Tibial artery (tissue), 4 donors: Measurements from ENCODE around the gene NDFIP1.
"Not testable (repeated sequence)": the region's sequence is repeated elsewhere in the genome, so short reads cannot be mapped to it uniquely, and the experiment has no call there.

Experiments used
- DNase-seq, 2 donors: peaks; one replicate each; pipeline ENCODE4 v3.0.0-alpha.2; 2019
- H3K27ac ChIP-seq, 2 donors: fragments of 200-600 bp; sonication (generic) in 1 of 2; 1 replicate in 1 of 2; 2 replicates in 1 of 2; pipeline ENCODE4 v1.5.1; 2018 to 2019; ENCODE audit warnings: mild to moderate bottlenecking in 1 of 2
- H3K27me3 ChIP-seq, 2 donors: fragments of 200-600 bp; sonication (generic) in 1 of 2; one replicate each; pipeline versions ENCODE4 v1.5.1 to v1.6.0; 2016 to 2019
- H3K36me3 ChIP-seq, 3 donors: fragments of 200-600 bp; sonication (generic) in 2 of 3; one replicate each; pipeline ENCODE4 v1.5.1; 2016 to 2019; ENCODE audit warnings: mild to moderate bottlenecking in 2 of 3
- H3K4me1 ChIP-seq, 4 donors: fragments of 200-600 bp; sonication (generic) in 2 of 4; 1 replicate in 3 of 4; 2 replicates in 1 of 4; pipeline ENCODE4 v1.5.1; 2016 to 2019
- H3K4me3 ChIP-seq, 2 donors: fragments of 200-600 bp; sonication (generic) in 1 of 2; 1 replicate in 1 of 2; 2 replicates in 1 of 2; pipeline ENCODE4 v1.5.1; 2018 to 2019; ENCODE audit warnings: mild to moderate bottlenecking in 2 of 2
- H3K9me3 ChIP-seq, 3 donors: fragments of 200-600 bp; sonication (generic) in 1 of 3; one replicate each; pipeline ENCODE4 v1.5.1; 2016 to 2019
- intact Hi-C: fragments of 100-400 bp; cut with DNase I; formaldehyde crosslinking; loops from one replicate; pipeline ENCODE4 v1.15.0; 2023; ENCODE audit warnings: low total_unique reads
- TF ChIP-seq, protein P1 (sequence below), 2 experiments: fragments of 200-600 bp in 1 of 2; fragments of 450-650 bp in 1 of 2; IDR thresholded peaks; one replicate each; pipeline ENCODE4 v1.5.1; 2017 to 2019; ENCODE audit warnings: antibody characterized with exemption in 2 of 2, mild to moderate bottlenecking in 1 of 2, moderate library complexity in 1 of 2

Gene NDFIP1

DNA sequence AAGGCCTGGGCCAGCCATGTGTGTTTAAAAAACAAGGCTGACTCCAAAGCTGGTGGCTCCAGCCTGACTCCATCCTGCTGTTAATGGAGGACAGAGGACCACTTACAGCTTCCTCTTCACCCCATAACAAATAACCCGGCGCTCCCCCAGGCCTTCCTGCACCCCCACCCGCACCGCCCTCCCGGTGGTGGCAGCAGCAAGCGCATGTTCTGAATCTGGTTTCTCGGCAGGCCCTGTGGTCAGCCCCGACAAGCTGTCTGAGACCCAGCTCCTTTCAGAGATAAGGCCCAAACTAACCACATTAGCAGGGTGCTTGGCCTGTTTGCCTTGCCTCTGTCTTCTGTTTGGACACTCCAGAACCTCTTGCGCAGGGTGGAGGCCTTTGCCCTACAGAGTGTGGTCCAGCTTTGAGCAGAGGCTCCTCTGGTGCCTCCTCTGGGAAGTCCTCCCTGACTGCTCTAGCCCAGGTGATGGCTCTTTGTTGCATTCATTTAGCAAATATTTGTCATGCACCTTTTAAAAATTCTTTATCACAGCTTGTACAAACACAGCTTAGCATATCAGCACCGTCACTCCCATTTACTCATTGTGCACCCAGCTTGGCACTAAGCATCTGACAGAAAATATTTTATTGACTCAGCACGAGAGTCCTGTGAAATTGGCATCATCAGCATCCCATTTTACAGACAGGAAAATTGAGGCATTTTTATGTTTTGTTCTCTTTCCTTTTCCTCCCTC is 78.4 kb downstream of the NDFIP1 start:
- Histone ChIP-seq H3K4me3 (no peak overlapping the region), H3K27ac (no peak overlapping the region), H3K36me3 (no peaks in the 10 kb centered on the region), H3K27me3 (no peaks in the 10 kb centered on the region), H3K9me3 (no peaks in the 10 kb centered on the region), H3K4me1 (peaks cover 0 to 15% (median 8%) of the 10 kb centered on the region in 4 donors)
- intact Hi-C loops: no loop called here
- DNase-seq: no peak
- TF ChIP-seq, protein P1, sequence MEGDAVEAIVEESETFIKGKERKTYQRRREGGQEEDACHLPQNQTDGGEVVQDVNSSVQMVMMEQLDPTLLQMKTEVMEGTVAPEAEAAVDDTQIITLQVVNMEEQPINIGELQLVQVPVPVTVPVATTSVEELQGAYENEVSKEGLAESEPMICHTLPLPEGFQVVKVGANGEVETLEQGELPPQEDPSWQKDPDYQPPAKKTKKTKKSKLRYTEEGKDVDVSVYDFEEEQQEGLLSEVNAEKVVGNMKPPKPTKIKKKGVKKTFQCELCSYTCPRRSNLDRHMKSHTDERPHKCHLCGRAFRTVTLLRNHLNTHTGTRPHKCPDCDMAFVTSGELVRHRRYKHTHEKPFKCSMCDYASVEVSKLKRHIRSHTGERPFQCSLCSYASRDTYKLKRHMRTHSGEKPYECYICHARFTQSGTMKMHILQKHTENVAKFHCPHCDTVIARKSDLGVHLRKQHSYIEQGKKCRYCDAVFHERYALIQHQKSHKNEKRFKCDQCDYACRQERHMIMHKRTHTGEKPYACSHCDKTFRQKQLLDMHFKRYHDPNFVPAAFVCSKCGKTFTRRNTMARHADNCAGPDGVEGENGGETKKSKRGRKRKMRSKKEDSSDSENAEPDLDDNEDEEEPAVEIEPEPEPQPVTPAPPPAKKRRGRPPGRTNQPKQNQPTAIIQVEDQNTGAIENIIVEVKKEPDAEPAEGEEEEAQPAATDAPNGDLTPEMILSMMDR (IDR thresholded peaks at IDR 0.05): no peak

DNA sequence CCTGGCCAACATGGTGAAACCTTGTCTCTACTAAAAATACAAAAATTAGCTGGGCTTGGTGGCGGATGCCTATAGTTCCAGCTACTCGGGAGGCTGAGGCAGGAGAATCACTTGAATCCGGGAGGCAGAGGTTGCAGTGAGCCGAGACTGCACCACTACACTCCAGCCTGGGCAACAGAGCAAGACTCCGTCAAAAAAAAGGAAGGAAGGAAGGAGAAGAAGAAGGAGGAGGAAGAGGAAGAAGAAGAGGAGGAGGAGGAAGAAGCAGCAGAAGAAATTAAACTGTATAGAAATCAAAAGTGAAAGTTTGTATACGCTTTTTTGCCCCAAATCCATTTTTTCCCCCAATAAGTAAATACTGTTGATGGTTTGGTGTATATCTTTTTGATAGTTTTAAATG is 80.1 kb downstream of the NDFIP1 start:
- H3K36me3 ChIP-seq, H3K9me3 ChIP-seq, H3K27ac ChIP-seq, H3K27me3 ChIP-seq, intact Hi-C loops, DNase-seq, H3K4me3 ChIP-seq: not testable (repeated sequence)
- peaks cover 0 to 30% (median 13%) of the 10 kb centered on the region in 4 donors for H3K4me1 ChIP-seq

DNA sequence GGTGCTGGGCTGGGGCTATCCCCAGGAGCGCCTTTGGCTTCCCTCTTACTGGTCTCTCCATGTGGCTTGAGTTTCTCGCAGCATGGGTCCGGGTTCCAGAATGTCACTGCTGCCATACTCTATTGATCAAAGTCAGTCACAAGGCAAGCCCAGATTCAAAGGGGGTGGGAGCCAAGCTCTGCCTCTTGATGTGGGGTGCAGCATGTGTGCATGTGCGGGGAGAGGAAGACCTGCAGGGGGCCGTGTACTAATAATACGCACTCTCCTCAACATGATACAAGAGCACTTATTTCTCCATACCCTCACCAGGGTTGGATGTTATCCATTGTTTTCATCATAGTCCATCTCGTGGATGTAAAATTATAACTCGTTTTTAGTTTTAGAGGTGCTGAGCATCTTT is 81.2 kb downstream of the NDFIP1 start:
- Histone ChIP-seq H3K27ac (no peak overlapping the region), H3K9me3 (no peaks in the 10 kb centered on the region), H3K27me3 (no peaks in the 10 kb centered on the region), H3K4me3 (no peak overlapping the region), H3K4me1 (peaks cover 0 to 33% (median 13%) of the 10 kb centered on the region in 4 donors), H3K36me3 (no peaks in the 10 kb centered on the region)
- TF ChIP-seq, protein P1 (IDR thresholded peaks at IDR 0.05): no peak
- no peak for DNase-seq
- intact Hi-C loops: no loop called here

DNA sequence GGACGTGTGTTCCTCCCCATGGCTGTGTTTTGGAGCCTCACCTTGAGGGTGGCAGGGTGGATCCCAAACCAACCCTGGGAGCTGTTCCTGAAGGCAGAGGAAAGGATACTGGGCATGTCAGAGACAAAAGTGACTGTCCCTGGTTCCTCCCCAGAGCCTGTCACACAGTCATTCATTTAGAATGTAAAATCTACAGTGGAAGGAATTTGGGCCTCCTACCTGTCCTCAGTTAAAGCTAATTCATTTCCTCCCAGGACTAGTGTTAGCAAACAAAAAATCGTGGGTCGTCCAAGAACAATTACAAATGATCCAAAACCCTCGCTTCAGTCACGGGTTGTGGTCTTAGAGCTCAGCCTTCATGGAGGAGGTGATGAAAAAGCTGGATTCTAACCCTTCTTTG is 83.2 kb downstream of the NDFIP1 start:
- intact Hi-C loops: no loop called here
- peak overlapping the region; percentile 39 to 46 for H3K4me3 ChIP-seq
- no peaks in the 10 kb centered on the region for H3K9me3 ChIP-seq
- H3K4me1 ChIP-seq: peaks cover 0 to 33% (median 13%) of the 10 kb centered on the region in 4 donors
- DNase-seq: no peak
- H3K36me3 ChIP-seq: no peaks in the 10 kb centered on the region
- TF ChIP-seq, protein P1 (IDR thresholded peaks at IDR 0.05): no peak
- peak overlapping the region; percentile 80 to 81 for H3K27ac ChIP-seq
- H3K27me3 ChIP-seq: no peaks in the 10 kb centered on the region

DNA sequence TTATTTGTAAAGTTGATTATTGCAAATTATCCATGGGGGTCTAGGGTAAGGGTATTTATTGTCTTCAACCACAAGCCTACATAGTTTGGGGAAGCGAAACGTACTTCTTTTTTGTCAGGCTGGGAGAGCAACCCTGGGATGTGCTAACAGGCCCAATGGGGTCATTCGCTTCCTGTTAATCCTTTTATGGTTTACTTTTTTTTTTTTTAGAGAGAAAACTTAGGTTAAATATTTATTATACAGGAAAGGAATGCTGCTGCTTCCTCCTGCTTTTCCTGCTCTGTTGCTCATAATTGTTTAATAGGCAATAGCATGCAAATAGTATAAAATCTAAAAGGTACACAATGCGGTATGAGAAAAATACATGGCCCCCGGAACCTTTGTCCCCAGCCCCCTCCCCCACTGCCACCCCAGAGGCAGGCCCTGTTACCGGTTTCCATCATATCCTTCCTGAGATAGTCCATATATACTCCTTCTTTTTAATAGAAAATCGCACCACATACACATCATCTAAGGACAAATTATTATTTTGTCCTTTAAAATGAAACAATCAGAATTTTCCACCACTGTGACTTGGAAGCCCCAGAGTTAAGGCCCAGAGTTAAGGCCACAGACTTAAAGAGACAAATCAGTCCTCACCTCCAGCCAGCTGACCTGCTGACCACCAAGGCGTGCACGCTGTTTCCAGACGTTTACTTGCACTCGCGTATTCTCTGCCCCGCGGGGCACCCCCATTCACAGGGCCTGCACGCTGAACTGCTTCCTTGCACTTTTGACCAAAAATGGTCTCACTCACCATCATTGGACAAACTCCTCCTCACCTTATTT is 83.9 kb downstream of the NDFIP1 start:
- Histone ChIP-seq H3K36me3 (no peaks in the 10 kb centered on the region), H3K27me3 (no peaks in the 10 kb centered on the region), H3K4me1 (peaks cover 0 to 33% (median 13%) of the 10 kb centered on the region in 4 donors), H3K9me3 (no peaks in the 10 kb centered on the region), H3K27ac (peak overlapping the region; percentile 80 to 81), H3K4me3 (peak overlapping the region; percentile 39 to 46)
- no peak for DNase-seq
- intact Hi-C loops: no loop called here
- TF ChIP-seq, protein P1 (IDR thresholded peaks at IDR 0.05): no peak

DNA sequence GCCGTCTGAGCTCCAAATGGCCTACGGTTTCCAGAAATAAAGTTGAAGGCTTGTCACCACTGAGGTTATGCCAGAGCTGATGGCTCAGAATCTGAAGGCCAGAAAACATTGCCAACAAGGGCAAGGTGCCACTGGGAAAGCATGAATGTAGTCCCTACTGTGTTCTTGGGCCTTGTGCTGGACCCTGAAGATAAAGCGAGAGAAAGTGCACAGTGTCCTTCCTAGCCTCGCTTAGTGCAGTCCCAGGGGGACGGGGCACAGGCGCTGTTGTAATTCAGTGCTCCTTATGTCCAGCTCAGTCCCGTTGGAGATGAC is 84.5 kb downstream of the NDFIP1 start:
- peaks cover 0 to 33% (median 13%) of the 10 kb centered on the region in 4 donors for H3K4me1 ChIP-seq
- TF ChIP-seq, protein P1 (IDR thresholded peaks at IDR 0.05): no peak
- no peaks in the 10 kb centered on the region for H3K36me3 ChIP-seq
- DNase-seq: peak; percentile 72 to 95
- no peaks in the 10 kb centered on the region for H3K9me3 ChIP-seq
- H3K27ac ChIP-seq: peak overlapping the region; percentile 80 to 81
- no peaks in the 10 kb centered on the region for H3K27me3 ChIP-seq
- intact Hi-C loops: no loop called here
- peak overlapping the region; percentile 39 to 46 for H3K4me3 ChIP-seq
